K562 (cell line): ENCODE results near the gene CLIP1.
"Not testable (repeated sequence)": the region's sequence is repeated elsewhere in the genome, so short reads cannot be mapped to it uniquely, and the experiment has no call there.

Experiments used
- CCAR2 ChIP-seq: fragments of 200-400 bp; formaldehyde crosslinking; IDR thresholded peaks from 2 replicates; pipeline ENCODE4 v1.6.1; 2017; ENCODE audit warnings: mild to moderate bottlenecking, low read depth, low read length
- NR3C1 ChIP-seq: sonication (generic); formaldehyde crosslinking; IDR thresholded peaks from 2 replicates; pipeline ENCODE4 v1.8.1; 2022; ENCODE audit warnings: missing genetic modification reagents

GRCh38 chr12:122419094-122419493, 3.4 kb downstream of the CLIP1 start:
- not testable (repeated sequence) for TF ChIP-seq CCAR2; NR3C1 (CRISPR knock-in tag)
